GM12891 (cell line): ENCODE measurements around the gene PRRG3. TPM values are rescaled to one million over a fixed set of nuclear protein-coding genes. Genes with fewer than 3 reads are reported as not detected.
A peak's percentile ranks its signal among the peaks of the same experiment; 100 is the strongest.

Source experiments
- DNase-seq: peaks from one replicate; pipeline ENCODE4 v3.0.0; 2011; ENCODE audit warnings: low spot score; ENCODE audit not compliant: insufficient read length
- FAIRE-seq: peaks from 2 replicates; lab custom pipeline; 2011; peaks lifted over from hg19 to GRCh38; lab: Jason Lieb, UNC
- PAX5 ChIP-seq: IDR thresholded peaks from 2 replicates; pipeline ENCODE4 v1.6.1; 2011; ENCODE audit warnings: low read length, moderate library complexity, mild to moderate bottlenecking; ENCODE audit not compliant: insufficient read depth, severe bottlenecking
- POLR2A ChIP-seq: IDR thresholded peaks from 2 replicates; pipeline ENCODE4 v1.6.1; 2011; ENCODE audit warnings: low read depth, low read length, control low read depth
- POLR2AphosphoS5 ChIP-seq: IDR thresholded peaks from 2 replicates; pipeline ENCODE4 v1.6.1; 2011; ENCODE audit warnings: low read depth, low read length, control low read depth
- POU2F2 ChIP-seq: IDR thresholded peaks from 2 replicates; pipeline ENCODE4 v1.6.1; 2011; ENCODE audit warnings: low read depth, mild to moderate bottlenecking, control low read depth, low read length, moderate library complexity
- SPI1 ChIP-seq: IDR thresholded peaks from 2 replicates; pipeline ENCODE4 v1.6.1; 2011; ENCODE audit warnings: low read depth, low read length, control low read depth
- TAF1 ChIP-seq: IDR thresholded peaks from 2 replicates; pipeline ENCODE4 v1.6.1; 2011; ENCODE audit warnings: low read depth, low read length, control low read depth
- polyA plus RNA-seq: library from polyadenylated mRNA; unstranded; fragments of >200 nt; gene quantifications from one replicate; pipeline ENCODE4 v1.2.1, GENCODE V29; 2012; ENCODE audit warnings: low read depth, missing spikeins, inconsistent platforms; ENCODE audit not compliant: missing spikeins

PRRG3 gene
- not detected for polyA plus RNA-seq

- no peak for DNase-seq
- TF ChIP-seq POLR2AphosphoS5 (no peak), POU2F2 (no peak), PAX5 (no peak), POLR2A (no peak), TAF1 (no peak), SPI1 (no peak)
- no peak for FAIRE-seq
These were observed at the start of gene PRRG3 for GRCh38 chrX:151694661-151695582. TSS of gene PRRG3 (plus strand) at chrX:151695458. CDS start at chrX:151698815, 3,357 bp downstream.

- no peak for TF ChIP-seq POLR2A
- TF ChIP-seq PAX5, result no peak
- no peak for TF ChIP-seq SPI1
- no peak for TF ChIP-seq POU2F2
- TF ChIP-seq TAF1, result no peak
- TF ChIP-seq POLR2AphosphoS5, result no peak
- DNase-seq, result no peak
- no peak for FAIRE-seq
These were observed 20.0 kb upstream of the PRRG3 start for GRCh38 chrX:151675121-151675746.

GRCh38 chrX:151676196-151676595 lies 19.1 kb upstream of the PRRG3 start:
- FAIRE-seq, result no peak
- TF ChIP-seq POU2F2, result no peak
- TF ChIP-seq POLR2A, result no peak
- no peak for TF ChIP-seq TAF1
- no peak for TF ChIP-seq POLR2AphosphoS5
- no peak for TF ChIP-seq PAX5
- TF ChIP-seq SPI1, result no peak
- DNase-seq, result no peak

- DNase-seq (no peak), FAIRE-seq (no peak)
- TF ChIP-seq SPI1 (no peak), POU2F2 (no peak)
These were observed 15.4 kb upstream of the PRRG3 start for GRCh38 chrX:151679798-151680402.

GRCh38 chrX:151680805-151681204 lies 14.5 kb upstream of the PRRG3 start:
- peak; percentile 23 for DNase-seq
- no peak for TF ChIP-seq POLR2AphosphoS5
- no peak for TF ChIP-seq POU2F2
- TF ChIP-seq TAF1, result no peak
- no peak for TF ChIP-seq PAX5
- no peak for TF ChIP-seq SPI1
- no peak for TF ChIP-seq POLR2A
- FAIRE-seq, result peak; percentile 88

GRCh38 chrX:151687635-151688034 lies 7.6 kb upstream of the PRRG3 start:
- TF ChIP-seq POLR2A (no peak), PAX5 (no peak), TAF1 (no peak), POU2F2 (no peak), SPI1 (no peak), POLR2AphosphoS5 (no peak)
- DNase-seq, result no peak
- no peak for FAIRE-seq

GRCh38 chrX:151688695-151689094 lies 6.6 kb upstream of the PRRG3 start:
- DNase-seq, result no peak
- no peak for FAIRE-seq
- TF ChIP-seq PAX5 (no peak), POU2F2 (no peak), TAF1 (no peak), POLR2A (no peak), POLR2AphosphoS5 (no peak), SPI1 (no peak)

GRCh38 chrX:151692825-151693224 lies 2.4 kb upstream of the PRRG3 start:
- FAIRE-seq (no peak), DNase-seq (no peak)
- no peak for TF ChIP-seq POLR2AphosphoS5
- no peak for TF ChIP-seq SPI1
- no peak for TF ChIP-seq TAF1
- TF ChIP-seq PAX5, result no peak
- no peak for TF ChIP-seq POU2F2
- no peak for TF ChIP-seq POLR2A

GRCh38 chrX:151694121-151694520 lies 1.1 kb upstream of the PRRG3 start:
- TF ChIP-seq PAX5 (no peak), TAF1 (no peak), SPI1 (no peak), POLR2AphosphoS5 (no peak), POU2F2 (no peak), POLR2A (no peak)
- no peak for FAIRE-seq
- no peak for DNase-seq
